ENCODE data around the gene PPP5C. TPM values are rescaled to one million over a fixed set of nuclear protein-coding genes. Genes with fewer than 3 reads are reported as not detected.

PPP5C gene
- total RNA-seq, 1 experiment from 2014 or later: 102 TPM

GRCh38 chr19:46364359-46364758, 17.5 kb downstream of the PPP5C start:
- H3K9me3 ChIP-seq (ENCODE audit: control insufficient read depth in 1 of 2, insufficient read depth in 1 of 2, low read depth in 1 of 2, low read length in 2 of 2): no peaks in the 10 kb centered on the region
- POLR2A ChIA-PET: no interaction called here
- ATAC-seq: no peak
- TF ChIP-seq EZH2phosphoT487 (IDR thresholded peaks at IDR 0.05; ENCODE audit: borderline replicate concordance): no peak
- TF ChIP-seq ZFX (IDR thresholded peaks at IDR 0.05): no peak
- TF ChIP-seq RAD21 (IDR thresholded peaks at IDR 0.05; ENCODE audit: low read depth): no peak
- TF ChIP-seq POLR2AphosphoS5 (IDR thresholded peaks at IDR 0.05; ENCODE audit: low read depth, low read length): no peak
- no peak for TF ChIP-seq TCF7L2 (IDR thresholded peaks at IDR 0.05; ENCODE audit: borderline replicate concordance, extremely low read depth, insufficient read depth, insufficient read length)
- TF ChIP-seq ZNF274 (IDR thresholded peaks at IDR 0.05; ENCODE audit: low read depth, low read length): no peak
- no peak for TF ChIP-seq ZBTB33 (IDR thresholded peaks at IDR 0.05; ENCODE audit: extremely low read depth, insufficient replicate concordance, low read length)
- no peak for TF ChIP-seq FOSL1 (IDR thresholded peaks at IDR 0.05; ENCODE audit: low read depth)
- no peak for TF ChIP-seq POLR2A (IDR thresholded peaks at IDR 0.05; ENCODE audit: borderline replicate concordance, extremely low read depth, insufficient read depth, insufficient read length)
- TF ChIP-seq CTCF (IDR thresholded peaks at IDR 0.05 in 2 of 3, conservative IDR thresholded peaks at IDR 0.05 in 1 of 3; ENCODE audit: borderline replicate concordance in 1 of 3, insufficient read depth in 1 of 3, low read depth in 2 of 3, low read length in 2 of 3): no peak
- TF ChIP-seq CEBPB (IDR thresholded peaks at IDR 0.05; ENCODE audit: low read depth): no peak
- TF ChIP-seq JUND (IDR thresholded peaks at IDR 0.05): no peak
- no peak for TF ChIP-seq YY1 (IDR thresholded peaks at IDR 0.05; ENCODE audit: extremely low read depth, insufficient replicate concordance, low read depth, low read length)
- no peak for TF ChIP-seq CBX3 (IDR thresholded peaks at IDR 0.05; ENCODE audit: low read depth)
- no peak for TF ChIP-seq SP1 (IDR thresholded peaks at IDR 0.05; ENCODE audit: low read depth)
- TF ChIP-seq SIN3A (IDR thresholded peaks at IDR 0.05; ENCODE audit: low read depth): no peak
- no peak for TF ChIP-seq ATF3 (IDR thresholded peaks at IDR 0.05)
- intact Hi-C loops (cut with micrococcal nuclease): no loop called here
- CTCF ChIA-PET: interaction anchor here (1.0 kb wide), 1 partner anchor 17 kb away, joined by 4 read pairs; the partner anchor contains the start of gene PPP5C
- no peak overlapping the region for H3K9ac ChIP-seq (ENCODE audit: low read length)
- RAD21 ChIA-PET (ENCODE audit: low non-redundant PET in 1 of 2, low total read pairs in 2 of 2, uncharacterized antibody in 2 of 2, unreplicated experiment in 2 of 2): no interaction called here
- peaks cover under 1% of the 10 kb centered on the region; the same call in 1 of the 2 replicates for H4K20me1 ChIP-seq (ENCODE audit: insufficient read depth)
- DNase-seq (ENCODE audit: low read depth, low spot score): no peak
- H3K27me3 ChIP-seq (ENCODE audit: insufficient read depth, low read length): no peaks in the 10 kb centered on the region
- BruUV-seq (replicated peaks): no TSS peak
- no peak overlapping the region for H3K4me2 ChIP-seq (ENCODE audit: low read length)
- no peak overlapping the region for H2AFZ ChIP-seq (ENCODE audit: low read depth, low read length, poor library complexity, severe bottlenecking)
- H3K4me1 ChIP-seq (ENCODE audit: control insufficient read depth in 1 of 2, insufficient read depth in 2 of 2, low read length in 2 of 2): no peaks in the 10 kb centered on the region
- no peak overlapping the region for H3K4me3 ChIP-seq (replicated peaks in 1 of 2; ENCODE audit: low read depth in 1 of 2, low read length in 2 of 2)
- no peak overlapping the region for H3K27ac ChIP-seq (ENCODE audit: low read depth, low read length)
- H3K9me2 ChIP-seq (ENCODE audit: insufficient read depth): no peaks in the 10 kb centered on the region
- H3K79me2 ChIP-seq (ENCODE audit: insufficient read depth, low read length): peaks cover 87% of the 10 kb centered on the region
- H3K36me3 ChIP-seq (ENCODE audit: control insufficient read depth in 1 of 2, insufficient read depth in 2 of 2, low read length in 2 of 2): peaks cover 11% of the 10 kb centered on the region in 2 experiments

Data from HCT116 (cell line).